Brain microvascular endothelial cell (primary cell): ENCODE measurements around the gene HAUS7.
A peak's percentile ranks its signal among the peaks of the same experiment; 100 is the strongest.

ENCODE experiments used
- DNase-seq: peaks from one replicate; pipeline ENCODE4 v3.0.0-alpha.2; 2020
- H3K27ac ChIP-seq: fragments of 250-450 bp; sonication (Bioruptor Pico); 2 replicates; pipeline ENCODE4 v1.5.1; 2020; ENCODE audit warnings: mild to moderate bottlenecking, moderate library complexity
- H3K27me3 ChIP-seq: fragments of 250-450 bp; sonication (Bioruptor Pico); replicated peaks from 2 replicates; pipeline ENCODE4 v1.5.1; 2020; ENCODE audit warnings: mild to moderate bottlenecking
- H3K36me3 ChIP-seq: fragments of 250-450 bp; sonication (Bioruptor Pico); replicated peaks from 2 replicates; pipeline ENCODE4 v1.5.1; 2020; ENCODE audit warnings: mild to moderate bottlenecking
- H3K4me3 ChIP-seq: 2 replicates; pipeline ENCODE4 v1.5.1; 2011; ENCODE audit warnings: low read depth, mild to moderate bottlenecking, control low read depth, low read length, moderate library complexity
- in situ Hi-C: cut with HindIII; loops from 2 replicates; pipeline ENCODE4 v1.10.0; 2017; ENCODE audit warnings: low sequenced_read_pairs, low pct_ligation_motif_present
- TF ChIP-seq, protein P1 (sequence below): IDR thresholded peaks from 2 replicates; pipeline ENCODE4 v1.5.1; 2011; ENCODE audit warnings: low read depth, mild to moderate bottlenecking, moderate library complexity, low read length, control low read depth, inconsistent platforms; ENCODE audit errors: missing control alignments

HAUS7 gene

DNA sequence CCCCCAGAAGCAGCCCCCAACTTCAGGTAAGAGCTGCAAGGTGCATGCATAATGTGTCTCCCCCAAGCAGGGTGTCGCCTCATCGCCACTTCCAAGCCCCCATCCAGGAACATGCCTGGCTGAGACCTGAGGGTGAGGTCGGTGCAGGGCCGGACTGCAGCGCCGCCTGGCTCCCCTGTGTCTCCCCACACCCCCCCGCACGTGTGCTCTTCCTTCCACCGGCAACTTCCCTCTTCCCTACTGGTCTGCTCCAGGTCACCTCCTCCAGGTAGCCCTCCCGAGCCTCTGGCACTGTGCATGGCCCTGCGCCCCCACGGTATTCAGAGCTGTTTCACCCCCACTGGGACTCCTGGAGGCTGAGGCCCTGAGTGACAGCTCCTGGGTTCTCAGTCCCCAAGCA is 22.2 kb upstream of the HAUS7 start:
- Histone ChIP-seq H3K4me3 (no peak overlapping the region), H3K27me3 (no peaks in the 10 kb centered on the region), H3K36me3 (no peaks in the 10 kb centered on the region), H3K27ac (no peak overlapping the region)
- no peak for DNase-seq
- in situ Hi-C loops = no loop called here
- TF ChIP-seq, protein P1, sequence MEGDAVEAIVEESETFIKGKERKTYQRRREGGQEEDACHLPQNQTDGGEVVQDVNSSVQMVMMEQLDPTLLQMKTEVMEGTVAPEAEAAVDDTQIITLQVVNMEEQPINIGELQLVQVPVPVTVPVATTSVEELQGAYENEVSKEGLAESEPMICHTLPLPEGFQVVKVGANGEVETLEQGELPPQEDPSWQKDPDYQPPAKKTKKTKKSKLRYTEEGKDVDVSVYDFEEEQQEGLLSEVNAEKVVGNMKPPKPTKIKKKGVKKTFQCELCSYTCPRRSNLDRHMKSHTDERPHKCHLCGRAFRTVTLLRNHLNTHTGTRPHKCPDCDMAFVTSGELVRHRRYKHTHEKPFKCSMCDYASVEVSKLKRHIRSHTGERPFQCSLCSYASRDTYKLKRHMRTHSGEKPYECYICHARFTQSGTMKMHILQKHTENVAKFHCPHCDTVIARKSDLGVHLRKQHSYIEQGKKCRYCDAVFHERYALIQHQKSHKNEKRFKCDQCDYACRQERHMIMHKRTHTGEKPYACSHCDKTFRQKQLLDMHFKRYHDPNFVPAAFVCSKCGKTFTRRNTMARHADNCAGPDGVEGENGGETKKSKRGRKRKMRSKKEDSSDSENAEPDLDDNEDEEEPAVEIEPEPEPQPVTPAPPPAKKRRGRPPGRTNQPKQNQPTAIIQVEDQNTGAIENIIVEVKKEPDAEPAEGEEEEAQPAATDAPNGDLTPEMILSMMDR = no peak

DNA sequence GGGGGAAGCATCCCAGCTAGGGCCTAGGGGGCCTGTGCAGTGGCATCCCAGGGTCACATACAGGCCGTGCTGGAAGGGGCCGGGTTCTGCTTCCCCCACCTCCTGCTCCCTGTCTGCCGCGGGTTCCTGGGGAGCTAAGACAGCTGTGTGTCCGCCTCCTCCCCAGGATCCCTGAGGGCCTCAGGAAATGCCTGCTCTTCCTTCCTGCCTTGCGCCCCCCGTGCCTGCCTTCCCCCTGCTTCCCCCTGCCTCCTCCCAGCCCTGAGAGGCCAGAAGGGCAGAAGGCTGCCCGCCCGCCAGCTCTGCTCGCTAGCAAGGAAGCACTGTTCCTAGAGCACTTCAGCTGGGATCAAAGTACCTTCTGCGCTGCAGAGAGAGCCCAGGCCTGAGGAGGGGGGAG is 21.5 kb upstream of the HAUS7 start:
- TF ChIP-seq, protein P1 = no peak
- Histone ChIP-seq H3K27me3 (no peaks in the 10 kb centered on the region), H3K36me3 (no peaks in the 10 kb centered on the region), H3K4me3 (no peak overlapping the region), H3K27ac (no peak overlapping the region)
- in situ Hi-C loops = no loop called here
- DNase-seq = no peak

DNA sequence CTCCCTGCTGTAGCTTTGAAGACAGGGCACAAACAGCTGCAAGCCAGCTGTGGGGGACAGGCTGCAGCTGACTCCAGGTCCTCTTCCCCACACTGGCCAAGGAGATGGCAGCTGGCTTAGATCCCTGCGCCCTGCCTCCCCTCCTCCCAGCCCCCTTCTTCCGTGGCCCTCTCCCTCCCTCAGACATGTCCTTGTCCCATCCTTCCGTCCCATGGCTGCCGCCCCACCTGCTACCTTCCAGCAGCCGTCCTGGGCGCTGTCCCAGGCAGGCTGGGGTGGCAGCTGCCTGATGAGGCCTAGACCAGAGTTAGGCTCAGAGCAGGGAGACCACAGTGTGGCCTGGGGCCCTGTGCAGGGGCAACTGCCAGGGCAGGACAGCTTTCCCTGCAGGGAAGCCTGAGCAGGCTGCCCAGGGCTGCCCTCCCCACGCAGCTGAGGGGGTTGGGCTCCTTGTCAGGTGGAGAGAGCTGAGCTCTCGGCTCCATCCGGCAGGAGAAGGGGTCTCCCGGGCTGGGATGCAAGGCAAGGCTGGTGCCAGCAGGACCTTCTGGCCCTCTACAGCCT is 21.1 kb upstream of the HAUS7 start:
- DNase-seq = no peak
- in situ Hi-C loops = no loop called here
- Histone ChIP-seq H3K27me3 (no peaks in the 10 kb centered on the region), H3K27ac (no peak overlapping the region), H3K36me3 (no peaks in the 10 kb centered on the region), H3K4me3 (no peak overlapping the region)
- TF ChIP-seq, protein P1 = no peak

DNA sequence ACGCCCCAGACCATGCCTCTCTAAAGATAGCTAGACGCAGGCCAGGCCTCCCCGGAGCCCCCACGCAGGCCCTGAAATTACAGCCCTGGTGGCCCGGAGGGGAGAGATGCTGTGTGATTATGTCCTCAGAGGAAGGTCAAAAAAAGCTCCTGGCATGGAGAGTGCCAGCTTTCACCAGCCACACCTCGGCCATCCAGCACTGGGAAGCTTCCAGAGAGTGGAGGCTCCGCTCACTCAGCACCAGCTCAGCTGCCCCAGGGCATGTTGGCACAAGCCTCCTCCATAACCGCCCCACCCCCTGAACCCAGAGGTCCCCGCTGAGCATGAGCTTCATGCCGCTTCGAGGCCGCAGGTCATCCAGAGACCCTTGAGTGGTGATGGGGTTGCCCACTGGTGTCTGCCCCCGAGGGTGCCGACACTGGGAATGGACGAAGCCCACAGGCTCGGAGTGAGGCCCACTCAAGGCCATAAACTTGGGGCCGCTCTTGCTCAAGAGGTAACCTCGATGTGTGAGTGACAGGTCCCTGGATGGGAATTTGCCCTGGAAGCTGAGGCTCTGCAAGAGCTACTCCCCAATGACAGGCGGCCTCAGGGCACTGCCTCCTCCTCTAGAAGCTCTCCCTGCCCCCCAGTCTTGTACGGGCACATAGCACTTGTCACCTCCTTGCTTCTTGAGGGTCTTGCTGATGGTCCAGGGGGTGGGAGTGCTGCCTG is 20.0 kb upstream of the HAUS7 start:
- no peak for DNase-seq
- TF ChIP-seq, protein P1 = no peak
- Histone ChIP-seq H3K27ac (no peak overlapping the region), H3K36me3 (no peaks in the 10 kb centered on the region), H3K4me3 (no peak overlapping the region), H3K27me3 (no peaks in the 10 kb centered on the region)
- in situ Hi-C loops = no loop called here

DNA sequence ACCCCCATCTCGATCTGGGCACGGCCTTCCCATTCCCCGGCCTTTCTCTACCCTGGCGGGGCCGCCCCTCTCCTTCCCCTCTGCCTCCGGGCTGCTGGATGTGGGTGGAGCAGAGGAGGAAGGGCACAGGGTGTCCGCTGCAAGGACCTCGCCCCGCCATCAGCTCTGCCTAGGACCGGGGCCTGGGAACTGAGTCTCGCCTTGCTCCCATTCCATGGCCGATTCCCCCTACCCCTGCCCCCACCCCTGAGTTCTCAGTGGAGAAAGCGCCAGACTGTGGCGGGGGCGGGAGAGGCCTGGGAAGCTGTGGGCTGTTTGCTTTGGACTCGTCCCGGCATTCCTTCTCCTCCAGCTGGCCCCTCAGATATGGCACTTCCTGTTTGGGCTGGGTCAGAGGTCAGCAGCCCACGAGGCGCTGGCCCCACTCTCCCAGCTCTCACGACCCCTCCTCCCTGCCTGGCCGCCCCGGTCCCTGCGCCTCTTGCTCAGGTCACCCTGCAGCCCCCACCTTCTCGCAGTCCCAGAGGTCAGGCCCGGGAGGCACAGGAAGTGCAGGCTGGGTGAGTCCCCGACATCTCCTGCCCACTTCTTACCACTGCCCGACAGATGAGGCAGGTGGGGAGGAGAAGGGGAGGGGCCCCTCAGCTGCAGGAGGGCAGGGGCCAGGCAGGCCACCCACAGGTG is 18.0 kb upstream of the HAUS7 start:
- Histone ChIP-seq H3K4me3 (no peak overlapping the region), H3K36me3 (no peaks in the 10 kb centered on the region), H3K27me3 (no peaks in the 10 kb centered on the region), H3K27ac (peak overlapping the region; percentile 64)
- TF ChIP-seq, protein P1 = no peak
- DNase-seq = peak; percentile 49
- in situ Hi-C loops = no loop called here
